GM10248 (cell line): ENCODE results near the gene SCAMP4.
"Not testable (repeated sequence)": the region's sequence is repeated elsewhere in the genome, so short reads cannot be mapped to it uniquely, and the experiment has no call there.

Experiments used
- CTCF ChIA-PET: fragments of 300-600 bp; sonication (Branson Sonifier 250); formaldehyde crosslinking; extraction: SDS; loops from one replicate; lab custom pipeline; 2021; ENCODE audit warnings: antibody characterized with exemption; lab: Yijun Ruan, JAX
- POLR2A ChIA-PET: fragments of 350-650 bp; sonication (Branson Sonifier 250); formaldehyde crosslinking; extraction: SDS; loops from one replicate; lab custom pipeline; 2020; ENCODE audit warnings: antibody characterized with exemption; lab: Yijun Ruan, JAX
- DNase-seq: peaks from one replicate; pipeline ENCODE4 v3.0.0; 2012; ENCODE audit errors: extremely low spot score
- TF ChIP-seq, protein P1 (sequence below): IDR thresholded peaks from 2 replicates; pipeline ENCODE4 v1.5.1; 2012; ENCODE audit warnings: mild to moderate bottlenecking, low read depth; ENCODE audit errors: extremely low read depth, missing control alignments, control extremely low read depth

The SCAMP4 gene

DNA sequence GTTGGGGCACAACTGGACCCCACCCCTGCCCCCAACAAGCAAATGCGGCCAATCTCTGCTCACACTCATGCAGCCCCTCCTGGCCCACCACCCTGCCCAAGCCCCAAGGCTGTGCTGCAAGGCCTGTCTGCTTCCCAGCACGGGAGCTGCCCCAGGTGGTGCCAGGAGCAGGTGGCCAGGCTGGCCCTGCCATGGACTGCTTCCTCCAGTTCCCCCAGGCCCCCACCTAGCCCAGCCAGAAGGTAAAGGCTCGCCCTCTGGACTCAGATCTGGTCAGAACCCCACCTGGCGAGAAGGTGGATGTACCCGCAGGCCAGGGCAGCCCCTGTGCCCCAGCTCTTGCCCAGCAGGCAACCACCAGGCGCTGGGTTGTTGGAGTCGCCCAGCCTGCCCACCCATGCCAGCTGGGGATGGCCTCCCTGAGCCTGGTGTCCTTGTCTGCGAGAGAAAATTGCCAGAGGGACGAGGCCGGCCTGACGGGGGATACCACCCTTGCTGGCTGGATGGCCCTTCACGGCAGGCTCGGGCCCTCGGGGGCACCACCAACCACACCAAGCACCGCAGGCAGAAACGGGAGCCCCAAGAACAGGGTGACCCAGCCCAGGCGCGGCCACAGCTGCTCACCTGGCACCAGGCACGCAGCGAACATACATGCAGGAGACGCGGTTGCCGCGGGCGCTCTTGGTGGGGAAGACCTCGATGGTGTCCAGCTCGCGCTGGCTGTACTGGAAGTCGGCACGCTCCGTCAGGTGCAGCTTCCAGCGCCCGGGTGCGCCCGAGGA lies 24.4 kb upstream of the SCAMP4 start:
- TF ChIP-seq, protein P1, sequence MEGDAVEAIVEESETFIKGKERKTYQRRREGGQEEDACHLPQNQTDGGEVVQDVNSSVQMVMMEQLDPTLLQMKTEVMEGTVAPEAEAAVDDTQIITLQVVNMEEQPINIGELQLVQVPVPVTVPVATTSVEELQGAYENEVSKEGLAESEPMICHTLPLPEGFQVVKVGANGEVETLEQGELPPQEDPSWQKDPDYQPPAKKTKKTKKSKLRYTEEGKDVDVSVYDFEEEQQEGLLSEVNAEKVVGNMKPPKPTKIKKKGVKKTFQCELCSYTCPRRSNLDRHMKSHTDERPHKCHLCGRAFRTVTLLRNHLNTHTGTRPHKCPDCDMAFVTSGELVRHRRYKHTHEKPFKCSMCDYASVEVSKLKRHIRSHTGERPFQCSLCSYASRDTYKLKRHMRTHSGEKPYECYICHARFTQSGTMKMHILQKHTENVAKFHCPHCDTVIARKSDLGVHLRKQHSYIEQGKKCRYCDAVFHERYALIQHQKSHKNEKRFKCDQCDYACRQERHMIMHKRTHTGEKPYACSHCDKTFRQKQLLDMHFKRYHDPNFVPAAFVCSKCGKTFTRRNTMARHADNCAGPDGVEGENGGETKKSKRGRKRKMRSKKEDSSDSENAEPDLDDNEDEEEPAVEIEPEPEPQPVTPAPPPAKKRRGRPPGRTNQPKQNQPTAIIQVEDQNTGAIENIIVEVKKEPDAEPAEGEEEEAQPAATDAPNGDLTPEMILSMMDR: no peak
- ChIA-PET POLR2A (no interaction called here), CTCF (no interaction called here)
- no peak for DNase-seq

DNA sequence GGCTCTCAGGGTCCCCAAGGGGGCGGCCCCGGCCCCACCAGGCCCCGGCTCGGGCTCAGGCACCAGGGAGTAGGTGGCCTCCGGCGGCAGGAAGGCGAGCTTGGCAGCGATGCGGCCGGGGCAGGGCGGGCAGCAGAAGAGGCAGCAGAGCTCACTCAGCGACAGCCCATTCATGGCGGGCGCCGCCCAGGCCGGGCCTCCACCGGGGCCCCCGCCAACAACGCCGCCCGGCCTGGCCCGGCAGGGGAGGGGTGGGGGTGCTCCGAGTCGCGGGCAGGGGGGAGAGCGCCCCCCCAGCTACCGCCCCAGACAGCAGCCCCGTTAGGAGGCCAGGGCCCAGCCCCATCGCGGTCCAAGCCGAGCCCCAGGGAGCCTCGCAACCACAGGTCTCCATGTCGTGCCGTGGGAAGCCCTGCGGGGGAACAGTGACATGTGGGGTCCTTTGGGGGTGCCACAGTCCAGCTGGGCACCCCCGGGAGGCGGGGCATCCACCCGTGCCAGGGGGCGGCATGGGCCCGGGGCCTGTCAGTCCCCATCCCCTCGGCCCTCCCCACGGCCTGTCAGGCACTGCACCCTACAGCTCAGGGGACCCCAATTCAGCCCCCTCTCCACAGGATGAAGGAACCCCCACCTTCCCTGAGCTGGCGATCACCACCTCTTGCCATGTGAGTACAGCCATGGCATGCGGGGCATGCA lies 23.7 kb upstream of the SCAMP4 start:
- CTCF ChIA-PET, POLR2A ChIA-PET, DNase-seq: not testable (repeated sequence)

DNA sequence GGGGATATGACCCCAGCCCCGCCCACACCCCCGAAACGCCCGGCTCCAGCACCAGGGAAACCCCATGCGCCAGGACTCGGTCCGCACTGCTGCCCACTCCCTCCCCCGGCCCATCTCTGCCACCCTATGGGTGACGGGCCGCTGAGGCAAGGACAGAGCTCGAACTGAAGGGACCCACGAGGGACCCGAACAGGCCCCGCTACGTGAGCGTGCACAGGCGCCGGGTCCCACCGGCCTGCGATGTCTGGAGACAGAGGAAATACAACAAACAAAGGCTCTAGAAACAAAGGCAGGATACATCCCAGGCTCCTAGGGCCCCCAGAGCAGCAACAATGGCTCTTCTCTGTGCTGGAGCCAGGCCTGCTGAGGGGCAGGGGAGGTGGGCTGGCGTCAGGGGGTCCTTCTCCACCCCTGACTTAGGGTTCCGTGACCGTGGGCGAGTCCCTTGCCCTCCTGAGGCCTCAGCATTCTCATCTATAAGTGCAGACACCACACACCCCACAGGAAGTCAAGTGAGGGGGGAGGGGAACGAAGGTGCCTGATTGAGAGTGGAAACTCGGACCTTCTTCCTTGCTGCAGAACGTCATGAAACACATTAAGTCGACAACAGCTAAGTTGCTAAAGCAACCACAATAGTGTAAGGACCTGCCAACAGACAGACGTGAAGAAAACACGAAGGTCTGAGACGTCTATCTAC lies 23.0 kb upstream of the SCAMP4 start:
- DNase-seq: no peak
- CTCF ChIA-PET: interaction anchor here (1.1 kb wide), 1 partner anchor 17 kb away, joined by 3 read pairs; no protein-coding TSS in a partner anchor
- POLR2A ChIA-PET: no interaction called here
- TF ChIP-seq, protein P1: no peak

DNA sequence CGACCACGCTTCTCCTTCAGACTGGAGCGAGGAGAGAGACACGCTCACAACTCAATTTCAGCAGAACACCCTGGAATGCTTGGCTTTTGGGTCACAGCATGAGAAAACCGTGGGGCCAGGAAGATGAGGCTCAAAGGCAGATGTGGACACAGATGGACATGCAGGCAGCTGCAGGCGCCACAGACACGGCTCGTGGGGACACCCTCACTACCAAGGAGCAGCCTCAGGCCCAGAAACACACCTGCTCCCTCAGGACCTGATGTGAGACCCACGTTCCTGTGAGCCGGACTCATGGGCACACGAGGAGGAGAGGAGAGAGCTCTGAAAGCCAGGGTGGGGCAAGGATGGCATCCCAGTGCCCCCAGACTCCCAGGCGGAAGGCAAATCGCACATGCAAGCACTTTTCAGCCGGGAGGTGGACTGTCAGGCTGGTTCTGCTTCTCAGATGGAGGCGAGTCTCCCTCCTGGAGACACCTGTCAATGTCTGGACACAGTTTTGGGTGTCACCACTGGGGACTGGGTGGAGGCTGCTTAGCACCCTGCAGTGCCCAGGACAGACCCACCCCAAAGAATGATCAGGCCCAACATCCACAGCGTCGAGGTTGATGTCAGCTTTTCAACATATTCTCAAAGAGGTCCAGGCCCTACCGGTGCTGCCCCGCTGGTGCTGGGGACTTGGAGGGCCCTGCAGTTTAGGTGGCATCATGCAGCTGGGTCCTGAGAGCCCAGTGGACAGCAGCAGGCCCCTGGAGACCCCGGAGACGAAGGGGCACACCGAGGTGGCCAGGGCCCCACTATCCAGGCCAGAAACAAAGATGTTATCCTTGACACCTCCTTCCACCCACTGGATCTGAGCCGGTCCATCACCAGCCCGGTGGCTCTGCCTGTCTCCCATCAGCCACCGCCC lies 22.2 kb upstream of the SCAMP4 start:
- ChIA-PET POLR2A (no interaction called here), CTCF (interaction anchor here (1.1 to 2.7 kb wide), 2 partner anchors 7 to 18 kb away, joined by 3 to 9 read pairs; no protein-coding TSS in a partner anchor)
- no peak for DNase-seq
- TF ChIP-seq, protein P1: no peak

DNA sequence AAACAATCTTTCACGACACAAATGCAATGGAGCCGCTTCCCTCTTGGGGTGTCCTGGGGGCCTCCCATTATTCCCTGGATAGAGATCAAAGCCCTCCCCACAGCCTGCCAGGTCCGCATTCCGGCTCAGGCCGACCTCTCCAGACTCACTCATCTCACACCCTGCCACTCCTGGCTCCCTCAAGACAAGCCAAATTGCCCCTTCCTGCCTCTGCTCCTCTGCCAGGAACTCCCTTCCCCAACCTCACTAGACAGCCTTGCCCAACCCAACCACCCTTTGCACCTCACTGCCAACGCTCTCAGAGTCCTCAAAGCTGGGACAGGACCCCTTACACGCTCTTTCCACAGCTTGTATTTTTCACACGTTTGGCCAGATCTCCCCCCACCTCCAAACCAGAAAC lies 21.4 kb upstream of the SCAMP4 start:
- ChIA-PET CTCF (interaction anchor here (2.7 kb wide), 1 partner anchor 8 kb away, joined by 9 read pairs; no protein-coding TSS in a partner anchor), POLR2A (interaction anchor here (1.6 kb wide), 1 partner anchor 19 kb away, joined by 5 read pairs; no protein-coding TSS in a partner anchor)
- no peak for DNase-seq
- TF ChIP-seq, protein P1: no peak

DNA sequence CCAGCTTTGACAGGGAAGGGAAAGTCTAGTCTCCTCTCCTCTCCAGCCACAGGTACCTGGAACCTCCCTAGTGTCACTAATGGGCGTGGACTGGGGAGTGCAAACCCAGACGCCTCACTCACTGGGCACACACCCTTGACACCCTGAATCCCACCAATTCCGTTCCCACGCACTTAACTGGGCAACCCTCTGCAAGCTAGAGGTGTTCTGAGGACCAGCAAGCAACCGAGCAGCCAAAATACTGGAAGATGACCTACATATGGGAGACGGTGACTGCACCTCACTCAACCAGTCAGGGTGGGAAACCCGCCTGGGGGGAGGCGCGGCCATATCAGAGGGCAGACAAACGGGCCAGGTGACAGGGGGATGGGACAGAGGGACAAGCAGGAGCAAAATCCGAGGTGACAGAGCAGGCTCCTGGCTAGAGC lies 20.9 kb upstream of the SCAMP4 start:
- TF ChIP-seq, protein P1: no peak
- CTCF ChIA-PET: interaction anchor here (2.7 kb wide), 1 partner anchor 8 kb away, joined by 9 read pairs; no protein-coding TSS in a partner anchor
- no peak for DNase-seq
- POLR2A ChIA-PET: interaction anchor here (1.6 kb wide), 1 partner anchor 20 kb away, joined by 5 read pairs; no protein-coding TSS in a partner anchor
